WTC11 (cell line): ENCODE results near the gene NECAB3. TPM values are rescaled to one million over a fixed set of nuclear protein-coding genes. Genes with fewer than 3 reads are reported as not detected.
"Not testable (repeated sequence)": the region's sequence is repeated elsewhere in the genome, so short reads cannot be mapped to it uniquely, and the experiment has no call there.

Source experiments
- ATAC-seq: fragments of 200-7000 bp; cut with Tn5 transposase; 2 replicates; pipeline ENCODE4 v1.10.0; 2021; ENCODE audit warnings: mild to moderate bottlenecking, moderate library complexity
- CTCF ChIA-PET: fragments of 300-600 bp; sonication (Branson Sonifier 250); formaldehyde crosslinking; loops from one replicate; lab custom pipeline; 2021; ENCODE audit warnings: antibody characterized with exemption; lab: Charles Lee
- POLR2A ChIA-PET: fragments of 350-600 bp; sonication (Branson Sonifier 250); formaldehyde crosslinking; loops from one replicate; lab custom pipeline; 2021; ENCODE audit warnings: antibody characterized with exemption; lab: Charles Lee
- DNase-seq: peaks from one replicate; pipeline ENCODE4 v3.0.0; 2021; ENCODE audit warnings: low spot score
- H3K27ac Mint-ChIP-seq: 2 replicates; pipeline ENCODE4 v1.8.0; 2021; ENCODE audit warnings: mixed read lengths
- H3K27me3 Mint-ChIP-seq: 2 replicates; pipeline ENCODE4 v1.8.0; 2021; ENCODE audit warnings: low read depth, mild to moderate bottlenecking, moderate library complexity, mixed read lengths
- H3K36me3 Mint-ChIP-seq: 2 replicates; pipeline ENCODE4 v1.8.0; 2021; ENCODE audit warnings: mixed read lengths
- H3K4me1 Mint-ChIP-seq: 2 replicates; pipeline ENCODE4 v1.8.0; 2022; ENCODE audit warnings: mixed read lengths
- H3K4me3 Mint-ChIP-seq: 2 replicates; pipeline ENCODE4 v1.8.0; 2021; ENCODE audit warnings: mild to moderate bottlenecking, moderate library complexity, mixed read lengths
- H3K9me3 Mint-ChIP-seq: 2 replicates; pipeline ENCODE4 v1.8.0; 2021; ENCODE audit warnings: mixed read lengths
- ETV6 ChIP-seq: sonication (generic); formaldehyde crosslinking; IDR thresholded peaks from 2 replicates; pipeline ENCODE4 v1.8.1; 2022; ENCODE audit warnings: mild to moderate bottlenecking, missing genetic modification reagents
- GABPB1 ChIP-seq: sonication (generic); formaldehyde crosslinking; IDR thresholded peaks from 2 replicates; pipeline ENCODE4 v1.8.1; 2023; ENCODE audit warnings: mild to moderate bottlenecking, missing genetic modification reagents
- GRHL2 ChIP-seq: fragments of 250-450 bp; sonication (Bioruptor Pico); IDR thresholded peaks from 2 replicates; pipeline ENCODE4 v1.8.0; 2022; ENCODE audit warnings: mild to moderate bottlenecking, moderate library complexity; ENCODE audit not compliant: insufficient replicate concordance, severe bottlenecking
- GTF2I ChIP-seq: fragments of 250-450 bp; sonication (Bioruptor Pico); conservative IDR thresholded peaks from 2 replicates; pipeline ENCODE4 v1.4.0; 2021; ENCODE audit warnings: mild to moderate bottlenecking
- NFATC4 ChIP-seq: fragments of 250-450 bp; sonication (Bioruptor Pico); IDR thresholded peaks from 2 replicates; pipeline ENCODE4 v1.9.0; 2021; ENCODE audit warnings: mild to moderate bottlenecking
- NFYB ChIP-seq: sonication (generic); formaldehyde crosslinking; conservative IDR thresholded peaks from 2 replicates; pipeline ENCODE4 v1.8.0; 2022; ENCODE audit warnings: low read depth, missing genetic modification reagents
- OVOL2 ChIP-seq: fragments of 250-450 bp; sonication (Bioruptor Pico); IDR thresholded peaks from 2 replicates; pipeline ENCODE4 v1.9.0; 2021; ENCODE audit warnings: mild to moderate bottlenecking, borderline replicate concordance
- TCF7 ChIP-seq: sonication (generic); formaldehyde crosslinking; IDR thresholded peaks from 2 replicates; pipeline ENCODE4 v1.8.0; 2022; ENCODE audit warnings: mild to moderate bottlenecking, low read depth, missing genetic modification reagents, moderate library complexity
- TEAD1 ChIP-seq: sonication (generic); formaldehyde crosslinking; IDR thresholded peaks from 2 replicates; pipeline ENCODE4 v1.8.0; 2022; ENCODE audit warnings: mild to moderate bottlenecking, missing genetic modification reagents
- ZBTB21 ChIP-seq: sonication (generic); formaldehyde crosslinking; IDR thresholded peaks from 2 replicates; pipeline ENCODE4 v1.8.1; 2023; ENCODE audit warnings: mild to moderate bottlenecking, missing genetic modification reagents, borderline replicate concordance
- ZNF121 ChIP-seq: sonication (generic); formaldehyde crosslinking; IDR thresholded peaks from 2 replicates; pipeline ENCODE4 v1.8.0; 2023; ENCODE audit warnings: missing genetic modification reagents
- ZNF396 ChIP-seq: fragments of 250-450 bp; sonication (Bioruptor Pico); IDR thresholded peaks from 2 replicates; pipeline ENCODE4 v1.8.0; 2021; ENCODE audit warnings: mild to moderate bottlenecking, moderate library complexity, borderline replicate concordance
- total RNA-seq: library from RNA; stranded (reverse); gene quantifications from 3 replicates; pipeline ENCODE4 v1.2.3, GENCODE V29; 2021
- TF ChIP-seq, protein P1 (sequence below): sonication (generic); formaldehyde crosslinking; IDR thresholded peaks from 2 replicates; pipeline ENCODE4 v1.8.1; 2022; ENCODE audit warnings: low read depth, mild to moderate bottlenecking, moderate library complexity, missing genetic modification reagents, borderline replicate concordance
- TF ChIP-seq, protein P2 (sequence below): sonication (generic); formaldehyde crosslinking; IDR thresholded peaks from 2 replicates; pipeline ENCODE4 v1.8.1; 2023; ENCODE audit warnings: mild to moderate bottlenecking, missing genetic modification reagents, borderline replicate concordance
- TF ChIP-seq, protein P3 (sequence below): sonication (generic); formaldehyde crosslinking; IDR thresholded peaks from 2 replicates; pipeline ENCODE4 v1.8.1; 2023; ENCODE audit warnings: mild to moderate bottlenecking, missing genetic modification reagents, moderate library complexity
- TF ChIP-seq, protein P4 (sequence below): sonication (generic); formaldehyde crosslinking; IDR thresholded peaks from 2 replicates; pipeline ENCODE4 v1.8.1; 2022; ENCODE audit warnings: mild to moderate bottlenecking, missing genetic modification reagents, moderate library complexity, borderline replicate concordance

The NECAB3 gene
- total RNA-seq, 1 experiment from 2014 or later, result 38.0 TPM

DNA sequence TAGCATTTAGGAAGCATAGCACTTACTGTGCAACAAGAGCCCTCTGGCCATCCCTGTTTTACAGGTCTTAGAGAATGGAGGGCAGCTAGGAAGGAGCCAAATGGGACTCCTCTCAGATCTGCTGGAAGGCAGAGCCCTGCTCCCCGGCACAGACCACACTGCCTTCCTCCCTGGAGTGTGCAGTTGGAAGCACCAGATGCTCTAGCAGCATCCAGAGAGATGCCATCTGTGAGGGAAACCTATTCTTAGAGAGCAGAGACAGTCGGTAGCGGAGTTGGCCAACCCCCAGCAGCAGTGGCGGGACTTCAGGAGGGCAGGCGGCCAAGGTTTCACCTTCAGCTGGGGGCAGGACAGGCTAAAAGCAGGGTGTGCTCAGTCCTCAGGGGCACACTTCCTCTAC lies 28.6 kb upstream of the NECAB3 start:
- peaks cover 18% of the 10 kb centered on the region for H3K36me3 Mint-ChIP-seq
- H3K4me1 Mint-ChIP-seq, result no peaks in the 10 kb centered on the region
- peaks cover 9% of the 10 kb centered on the region for H3K27me3 Mint-ChIP-seq
- peaks cover 25% of the 10 kb centered on the region for H3K9me3 Mint-ChIP-seq
- ATAC-seq, result no peak
- no peak overlapping the region for H3K27ac Mint-ChIP-seq
- TF ChIP-seq NFYB (CRISPR knock-in tag), result no peak
- no peak for TF ChIP-seq ZBTB21 (CRISPR knock-in tag)
- TF ChIP-seq, protein P1, sequence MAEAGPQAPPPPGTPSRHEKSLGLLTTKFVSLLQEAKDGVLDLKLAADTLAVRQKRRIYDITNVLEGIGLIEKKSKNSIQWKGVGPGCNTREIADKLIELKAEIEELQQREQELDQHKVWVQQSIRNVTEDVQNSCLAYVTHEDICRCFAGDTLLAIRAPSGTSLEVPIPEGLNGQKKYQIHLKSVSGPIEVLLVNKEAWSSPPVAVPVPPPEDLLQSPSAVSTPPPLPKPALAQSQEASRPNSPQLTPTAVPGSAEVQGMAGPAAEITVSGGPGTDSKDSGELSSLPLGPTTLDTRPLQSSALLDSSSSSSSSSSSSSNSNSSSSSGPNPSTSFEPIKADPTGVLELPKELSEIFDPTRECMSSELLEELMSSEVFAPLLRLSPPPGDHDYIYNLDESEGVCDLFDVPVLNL, result no peak
- TF ChIP-seq ETV6 (CRISPR knock-in tag), result no peak
- no peak for TF ChIP-seq GTF2I (CRISPR knock-in tag)
- TF ChIP-seq, all 79 proteins: peak for 0
- no peak overlapping the region for H3K4me3 Mint-ChIP-seq
- POLR2A ChIA-PET, result no interaction called here
- DNase-seq, result no peak
- CTCF ChIA-PET, result no interaction called here

DNA sequence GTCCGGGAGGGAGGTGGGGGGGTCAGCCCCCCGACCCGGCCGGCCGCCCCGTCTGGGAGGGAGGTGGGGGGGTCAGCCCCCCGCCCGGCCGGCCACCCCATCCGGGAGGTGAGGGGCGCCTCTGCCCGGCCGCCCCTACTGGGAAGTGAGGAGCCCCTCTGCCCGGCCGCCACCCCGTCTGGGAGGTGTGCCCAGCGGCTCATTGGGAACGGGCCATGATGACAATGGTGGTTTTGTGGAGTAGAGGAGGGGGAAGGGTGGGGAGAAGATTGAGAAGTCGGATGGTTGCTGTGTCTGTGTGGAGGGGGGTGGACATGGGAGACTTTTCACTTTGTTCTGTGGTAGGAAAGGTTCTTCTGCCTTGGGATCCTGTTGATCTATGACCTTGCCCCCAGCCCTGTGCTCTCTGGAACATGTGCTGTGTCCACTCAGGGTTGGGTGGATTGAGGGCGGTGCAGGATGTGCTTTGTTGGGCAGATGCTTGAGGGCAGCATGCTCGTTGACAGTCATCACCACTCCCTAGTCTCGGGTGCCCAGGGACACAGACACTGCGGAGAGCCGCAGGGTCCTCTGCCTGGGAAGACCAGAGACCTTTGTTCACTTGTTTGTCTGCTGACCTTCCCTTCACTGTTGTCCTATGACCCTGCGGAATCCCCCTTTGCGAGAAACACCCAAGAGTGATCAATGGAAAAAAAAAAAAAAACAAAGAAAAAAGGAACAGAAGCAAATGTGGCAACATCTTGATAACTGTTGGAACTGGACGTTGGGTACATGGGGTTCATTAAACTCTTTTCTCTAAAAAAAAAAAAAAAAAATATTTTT lies 27.6 kb upstream of the NECAB3 start:
- DNase-seq, result no peak
- H3K36me3 Mint-ChIP-seq, result peaks cover 23% of the 10 kb centered on the region
- no peak for ATAC-seq
- TF ChIP-seq ZNF396 (CRISPR knock-in tag), result no peak
- TF ChIP-seq NFYB (CRISPR knock-in tag), result no peak
- no peak for TF ChIP-seq GRHL2 (CRISPR knock-in tag)
- TF ChIP-seq OVOL2 (CRISPR knock-in tag), result no peak
- no peak for TF ChIP-seq TEAD1 (CRISPR knock-in tag)
- TF ChIP-seq NFATC4 (CRISPR knock-in tag), result no peak
- TF ChIP-seq, protein P2, sequence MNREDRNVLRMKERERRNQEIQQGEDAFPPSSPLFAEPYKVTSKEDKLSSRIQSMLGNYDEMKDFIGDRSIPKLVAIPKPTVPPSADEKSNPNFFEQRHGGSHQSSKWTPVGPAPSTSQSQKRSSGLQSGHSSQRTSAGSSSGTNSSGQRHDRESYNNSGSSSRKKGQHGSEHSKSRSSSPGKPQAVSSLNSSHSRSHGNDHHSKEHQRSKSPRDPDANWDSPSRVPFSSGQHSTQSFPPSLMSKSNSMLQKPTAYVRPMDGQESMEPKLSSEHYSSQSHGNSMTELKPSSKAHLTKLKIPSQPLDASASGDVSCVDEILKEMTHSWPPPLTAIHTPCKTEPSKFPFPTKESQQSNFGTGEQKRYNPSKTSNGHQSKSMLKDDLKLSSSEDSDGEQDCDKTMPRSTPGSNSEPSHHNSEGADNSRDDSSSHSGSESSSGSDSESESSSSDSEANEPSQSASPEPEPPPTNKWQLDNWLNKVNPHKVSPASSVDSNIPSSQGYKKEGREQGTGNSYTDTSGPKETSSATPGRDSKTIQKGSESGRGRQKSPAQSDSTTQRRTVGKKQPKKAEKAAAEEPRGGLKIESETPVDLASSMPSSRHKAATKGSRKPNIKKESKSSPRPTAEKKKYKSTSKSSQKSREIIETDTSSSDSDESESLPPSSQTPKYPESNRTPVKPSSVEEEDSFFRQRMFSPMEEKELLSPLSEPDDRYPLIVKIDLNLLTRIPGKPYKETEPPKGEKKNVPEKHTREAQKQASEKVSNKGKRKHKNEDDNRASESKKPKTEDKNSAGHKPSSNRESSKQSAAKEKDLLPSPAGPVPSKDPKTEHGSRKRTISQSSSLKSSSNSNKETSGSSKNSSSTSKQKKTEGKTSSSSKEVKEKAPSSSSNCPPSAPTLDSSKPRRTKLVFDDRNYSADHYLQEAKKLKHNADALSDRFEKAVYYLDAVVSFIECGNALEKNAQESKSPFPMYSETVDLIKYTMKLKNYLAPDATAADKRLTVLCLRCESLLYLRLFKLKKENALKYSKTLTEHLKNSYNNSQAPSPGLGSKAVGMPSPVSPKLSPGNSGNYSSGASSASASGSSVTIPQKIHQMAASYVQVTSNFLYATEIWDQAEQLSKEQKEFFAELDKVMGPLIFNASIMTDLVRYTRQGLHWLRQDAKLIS (CRISPR knock-in tag), result no peak
- TF ChIP-seq TCF7 (CRISPR knock-in tag), result no peak
- TF ChIP-seq, protein P3, sequence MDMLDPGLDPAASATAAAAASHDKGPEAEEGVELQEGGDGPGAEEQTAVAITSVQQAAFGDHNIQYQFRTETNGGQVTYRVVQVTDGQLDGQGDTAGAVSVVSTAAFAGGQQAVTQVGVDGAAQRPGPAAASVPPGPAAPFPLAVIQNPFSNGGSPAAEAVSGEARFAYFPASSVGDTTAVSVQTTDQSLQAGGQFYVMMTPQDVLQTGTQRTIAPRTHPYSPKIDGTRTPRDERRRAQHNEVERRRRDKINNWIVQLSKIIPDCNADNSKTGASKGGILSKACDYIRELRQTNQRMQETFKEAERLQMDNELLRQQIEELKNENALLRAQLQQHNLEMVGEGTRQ (CRISPR knock-in tag), result no peak
- TF ChIP-seq ZNF121, result no peak
- TF ChIP-seq GABPB1 (CRISPR knock-in tag), result peak; percentile 39; the same call in 1 of the 2 replicates
- TF ChIP-seq, protein P4, sequence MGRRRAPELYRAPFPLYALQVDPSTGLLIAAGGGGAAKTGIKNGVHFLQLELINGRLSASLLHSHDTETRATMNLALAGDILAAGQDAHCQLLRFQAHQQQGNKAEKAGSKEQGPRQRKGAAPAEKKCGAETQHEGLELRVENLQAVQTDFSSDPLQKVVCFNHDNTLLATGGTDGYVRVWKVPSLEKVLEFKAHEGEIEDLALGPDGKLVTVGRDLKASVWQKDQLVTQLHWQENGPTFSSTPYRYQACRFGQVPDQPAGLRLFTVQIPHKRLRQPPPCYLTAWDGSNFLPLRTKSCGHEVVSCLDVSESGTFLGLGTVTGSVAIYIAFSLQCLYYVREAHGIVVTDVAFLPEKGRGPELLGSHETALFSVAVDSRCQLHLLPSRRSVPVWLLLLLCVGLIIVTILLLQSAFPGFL (CRISPR knock-in tag), result peak; percentile 55; the same call in 1 of the 2 replicates
- CTCF ChIA-PET, result no interaction called here
- H3K27me3 Mint-ChIP-seq, result peaks cover 9% of the 10 kb centered on the region
- no peak overlapping the region for H3K4me3 Mint-ChIP-seq
- peaks cover 31% of the 10 kb centered on the region for H3K9me3 Mint-ChIP-seq
- no peak overlapping the region for H3K27ac Mint-ChIP-seq
- POLR2A ChIA-PET, result no interaction called here
- H3K4me1 Mint-ChIP-seq, result no peaks in the 10 kb centered on the region

DNA sequence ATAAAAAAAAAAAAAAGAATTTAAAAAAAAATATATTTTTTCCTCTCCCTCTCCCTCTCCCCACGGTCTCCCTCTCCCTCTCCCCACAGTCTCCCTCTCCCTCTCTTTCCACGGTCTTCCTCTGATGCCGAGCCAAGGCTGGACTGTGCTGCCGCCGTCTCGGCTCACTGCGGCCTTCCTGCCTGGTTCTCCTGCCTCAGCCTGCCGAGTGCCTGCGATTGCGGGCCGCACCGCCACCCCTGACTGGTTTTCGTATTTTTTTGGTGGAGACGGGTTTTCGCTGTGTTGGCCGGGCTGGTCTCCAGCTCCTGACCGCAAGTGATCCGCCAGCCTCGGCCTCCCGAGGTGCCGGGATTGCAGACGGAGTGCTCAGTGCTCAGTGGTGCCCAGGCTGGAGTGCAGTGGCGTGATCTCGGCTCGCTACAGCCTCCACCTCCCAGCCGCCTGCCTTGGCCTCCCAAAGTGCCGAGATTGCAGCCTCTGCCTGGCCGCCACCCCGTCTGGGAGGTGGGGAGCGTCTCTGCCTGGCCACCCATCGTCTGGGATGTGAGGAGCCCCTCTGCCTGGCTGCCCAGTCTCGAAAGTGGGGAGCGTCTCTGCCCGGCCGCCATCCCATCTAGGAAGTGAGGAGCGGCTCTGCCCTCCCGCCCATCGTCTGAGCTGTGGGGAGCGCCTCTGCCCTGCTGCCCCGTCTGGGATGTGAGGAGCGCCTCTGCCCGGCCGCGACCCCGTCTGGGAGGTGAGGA lies 26.6 kb upstream of the NECAB3 start:
- H3K4me3 Mint-ChIP-seq, H3K4me1 Mint-ChIP-seq, H3K27me3 Mint-ChIP-seq, CTCF ChIA-PET, DNase-seq, H3K27ac Mint-ChIP-seq, POLR2A ChIA-PET, ATAC-seq: not testable (repeated sequence)
- Mint-ChIP-seq H3K36me3 (peaks cover 23% of the 10 kb centered on the region), H3K9me3 (peaks cover 31% of the 10 kb centered on the region)

DNA sequence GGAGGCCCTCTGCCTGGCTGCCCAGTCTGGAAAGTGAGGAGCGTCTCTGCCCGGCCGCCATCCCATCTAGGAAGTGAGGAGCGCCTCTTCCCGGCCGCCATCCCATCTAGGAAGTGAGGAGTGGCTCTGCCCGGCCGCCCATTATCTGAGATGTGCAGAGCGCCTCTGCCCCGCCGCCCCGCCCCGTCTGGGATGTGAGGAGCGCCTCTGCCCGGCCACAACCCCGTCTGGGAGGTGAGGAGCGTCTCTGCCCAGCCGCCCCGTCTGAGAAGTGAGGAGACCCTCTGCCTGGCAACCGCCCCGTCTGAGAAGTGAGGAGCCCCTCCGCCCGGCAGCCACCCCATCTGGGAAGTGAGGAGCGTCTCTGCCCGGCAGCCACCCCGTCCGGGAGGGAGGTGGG lies 24.7 kb upstream of the NECAB3 start:
- H3K4me1 Mint-ChIP-seq, CTCF ChIA-PET, POLR2A ChIA-PET, H3K4me3 Mint-ChIP-seq, H3K27me3 Mint-ChIP-seq, DNase-seq, ATAC-seq, H3K27ac Mint-ChIP-seq: not testable (repeated sequence)
- peaks cover 24% of the 10 kb centered on the region for H3K9me3 Mint-ChIP-seq
- H3K36me3 Mint-ChIP-seq, result peaks cover 23% of the 10 kb centered on the region
